ENCODE data around the gene PPP4R2.
"Not testable (repeated sequence)": the region's sequence is repeated elsewhere in the genome, so short reads cannot be mapped to it uniquely, and the experiment has no call there.

GRCh38 chr3:73066243-73066642, 69.6 kb downstream of the PPP4R2 start:
- not testable (repeated sequence) for TF ChIP-seq CTCF, POLR2A (IDR thresholded peaks at IDR 0.05)

Measured in esophagus squamous epithelium (tissue), 4 donors.